Stimulated activated naive CD8-positive, alpha-beta T cell treated with anti-CD3 and anti-CD28 coated beads, Interleukin-15, amount 100 ng/mL, for 72 hours (primary cell): ENCODE data around the gene MYDGF.

Source experiments
- ATAC-seq: fragments of 150-1000 bp; cut with Tn5 transposase; 2 replicates; pipeline ENCODE4 v1.10.0; 2021; ENCODE audit warnings: mild to moderate bottlenecking, moderate library complexity
- DNase-seq, 2 donors: peaks; one replicate each; pipeline ENCODE4 v3.0.0; 2021 to 2022
- H3K27ac Mint-ChIP-seq, 2 donors: one replicate each; pipeline ENCODE4 v1.8.0; 2022; ENCODE audit warnings: mild to moderate bottlenecking in 2 of 2, mixed read lengths in 2 of 2, moderate library complexity in 2 of 2
- H3K27me3 Mint-ChIP-seq: one replicate; pipeline ENCODE4 v1.8.0; 2022; ENCODE audit warnings: mixed read lengths
- H3K4me1 Mint-ChIP-seq: one replicate; pipeline ENCODE4 v1.8.0; 2022; ENCODE audit warnings: mild to moderate bottlenecking, mixed read lengths
- H3K4me3 Mint-ChIP-seq, 2 donors: one replicate each; pipeline ENCODE4 v1.8.0; 2022; ENCODE audit warnings: mild to moderate bottlenecking in 2 of 2, mixed read lengths in 2 of 2, moderate library complexity in 1 of 2
- H3K9me3 Mint-ChIP-seq, 2 donors: one replicate each; pipeline ENCODE4 v1.8.0; 2022; ENCODE audit warnings: mixed read lengths in 2 of 2

MYDGF gene

DNA sequence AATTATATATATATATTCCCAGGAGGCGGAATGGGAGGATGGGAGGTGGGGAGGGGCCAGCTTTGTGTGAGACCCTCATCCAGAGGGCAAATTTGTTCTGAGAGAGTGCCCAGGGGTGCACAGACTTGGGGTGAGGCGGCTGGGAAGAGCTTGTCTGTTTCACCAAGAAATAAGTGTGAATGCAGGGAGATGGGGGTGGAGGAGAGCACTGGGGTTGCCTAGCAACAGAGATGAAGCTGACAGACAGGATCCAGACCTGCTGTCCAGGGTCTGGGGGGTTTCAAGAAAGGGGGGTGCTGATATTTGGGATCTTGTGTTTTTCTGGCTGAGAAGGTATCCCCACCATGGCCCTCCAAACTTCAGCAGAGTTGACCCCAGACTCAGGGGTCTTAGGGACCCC lies 49.5 kb downstream of the MYDGF start:
- Mint-ChIP-seq H3K27ac (no peak overlapping the region), H3K9me3 (no peaks in the 10 kb centered on the region), H3K4me1 (no peaks in the 10 kb centered on the region), H3K27me3 (peaks cover 16% of the 10 kb centered on the region), H3K4me3 (no peak overlapping the region)
- DNase-seq (no peak), ATAC-seq (no peak)

DNA sequence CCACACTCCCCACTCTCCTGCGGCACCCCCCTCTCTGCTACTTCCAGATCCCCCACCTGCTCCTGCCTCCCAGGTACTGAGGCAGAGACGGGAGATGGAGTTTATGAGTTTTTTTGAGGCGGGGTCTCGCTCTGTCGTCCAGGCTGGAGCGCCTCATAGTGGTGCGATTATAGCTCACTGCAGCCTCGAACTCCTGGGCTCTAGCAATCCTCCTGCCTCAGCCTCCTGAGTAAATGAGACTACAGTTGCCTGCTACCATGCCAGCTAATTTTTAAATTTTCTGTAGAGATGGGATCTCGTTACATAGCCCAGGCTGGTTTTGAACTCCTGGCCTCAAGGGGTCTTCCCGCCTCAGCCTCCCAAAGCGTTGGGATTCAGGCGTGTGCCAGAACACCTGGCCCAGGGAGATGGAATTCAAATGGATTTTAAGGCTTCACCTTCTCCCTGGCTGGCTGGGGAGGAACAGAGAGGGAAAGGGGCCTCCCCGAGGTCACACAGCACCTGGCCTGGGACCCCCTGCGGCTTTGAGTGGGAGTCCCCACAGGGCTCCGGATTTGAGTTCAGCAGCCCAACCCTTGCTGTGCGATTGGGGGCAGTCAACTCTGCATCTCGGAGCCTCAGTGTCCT lies 50.4 kb downstream of the MYDGF start:
- no peaks in the 10 kb centered on the region for H3K4me1 Mint-ChIP-seq
- no peak overlapping the region for H3K27ac Mint-ChIP-seq
- DNase-seq (no peak), ATAC-seq (no peak)
- H3K4me3 Mint-ChIP-seq = no peak overlapping the region
- no peaks in the 10 kb centered on the region for H3K9me3 Mint-ChIP-seq
- peaks cover 16% of the 10 kb centered on the region for H3K27me3 Mint-ChIP-seq

DNA sequence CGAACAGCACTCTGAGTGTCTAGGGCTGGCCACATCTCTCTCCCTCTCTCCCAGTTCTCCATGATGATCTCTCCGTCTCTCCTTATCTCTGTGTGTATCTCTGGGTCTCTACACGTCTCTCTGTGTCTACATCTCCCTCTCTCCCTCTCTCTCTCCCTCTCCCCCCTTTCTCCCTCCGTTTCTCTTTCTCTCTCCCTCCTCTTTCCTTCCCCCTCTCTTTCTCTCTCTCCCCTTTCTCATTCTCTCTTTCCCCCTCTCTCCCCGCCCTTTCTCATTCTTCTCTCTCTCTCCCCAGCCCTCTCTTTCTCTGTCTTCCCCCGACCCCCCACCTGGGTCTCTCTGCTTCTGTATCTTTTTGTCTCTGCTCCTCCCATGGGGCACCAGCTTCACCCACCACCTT lies 52.1 kb downstream of the MYDGF start:
- Mint-ChIP-seq H3K4me3 (no peak overlapping the region), H3K27ac (peak overlapping the region in 1 of 2 donors; percentile 70), H3K9me3 (no peaks in the 10 kb centered on the region), H3K27me3 (peaks cover 8% of the 10 kb centered on the region), H3K4me1 (no peaks in the 10 kb centered on the region)
- no peak for DNase-seq
- ATAC-seq = no peak

DNA sequence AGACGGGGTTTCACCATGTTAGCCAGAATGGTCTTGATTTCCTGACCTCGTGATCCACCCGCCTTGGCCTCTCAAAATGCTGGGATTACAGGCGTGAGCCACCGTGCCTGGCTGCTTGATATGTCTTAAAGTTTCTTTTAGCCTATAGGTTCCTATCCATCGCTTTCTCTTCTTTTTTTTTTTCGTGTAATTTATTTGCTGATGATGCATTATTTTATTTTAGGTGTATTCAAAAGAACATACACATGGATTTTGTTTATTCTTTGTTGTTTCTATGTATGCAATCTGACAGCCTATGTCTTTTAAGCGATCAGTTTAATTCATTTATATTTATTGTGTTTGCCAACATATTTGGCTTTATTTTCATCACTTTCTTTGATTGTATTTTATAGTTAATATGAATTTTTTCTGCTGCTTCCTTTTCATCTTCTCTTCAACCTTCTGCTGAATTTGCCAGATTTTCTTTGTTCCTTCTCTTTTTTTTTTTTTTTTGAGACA lies 56.8 kb downstream of the MYDGF start:
- DNase-seq (no peak), ATAC-seq (no peak)
- Mint-ChIP-seq H3K27ac (no peak overlapping the region), H3K4me1 (no peaks in the 10 kb centered on the region), H3K27me3 (peaks cover 28% of the 10 kb centered on the region), H3K4me3 (no peak overlapping the region), H3K9me3 (no peaks in the 10 kb centered on the region)

DNA sequence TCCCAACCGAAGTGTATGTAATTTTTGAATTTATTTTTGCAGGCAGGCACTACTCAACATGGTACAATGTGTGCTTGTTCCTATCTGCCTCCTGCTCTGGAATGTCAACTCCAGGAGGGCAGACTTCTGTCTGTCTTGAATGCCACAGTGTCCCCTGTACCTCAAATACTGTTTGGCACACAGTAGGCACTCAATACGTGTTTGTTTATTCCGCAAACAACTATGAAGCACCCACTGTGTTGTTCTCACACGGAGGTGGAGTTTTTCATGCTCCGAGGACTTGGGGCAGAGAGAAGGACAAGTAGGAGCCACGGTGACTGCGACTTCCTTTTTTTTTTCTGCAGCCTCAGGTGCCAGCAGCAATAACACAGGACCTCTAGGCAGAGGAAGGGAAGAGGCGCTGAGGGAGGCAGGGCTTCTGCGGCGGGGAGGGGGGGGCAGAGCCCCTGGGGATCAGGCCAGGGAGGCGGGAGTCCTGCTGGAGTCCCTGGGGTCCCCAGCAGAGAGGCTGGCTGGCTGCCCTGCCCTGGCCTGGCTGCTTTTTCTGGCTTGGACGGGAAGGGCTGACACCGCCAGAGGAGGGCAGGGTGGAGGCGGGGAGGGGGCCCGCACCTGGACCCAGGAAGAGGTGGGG lies 60.1 kb downstream of the MYDGF start:
- no peaks in the 10 kb centered on the region for H3K9me3 Mint-ChIP-seq
- peaks cover 5% of the 10 kb centered on the region for H3K4me1 Mint-ChIP-seq
- H3K27ac Mint-ChIP-seq = no peak overlapping the region
- DNase-seq = no peak
- peaks cover 29% of the 10 kb centered on the region for H3K27me3 Mint-ChIP-seq
- H3K4me3 Mint-ChIP-seq = no peak overlapping the region
- ATAC-seq = no peak
